ENCODE data around the gene CNPY1. TPM values are rescaled to one million over a fixed set of nuclear protein-coding genes. Genes with fewer than 3 reads are reported as not detected.

CNPY1 gene
- total RNA-seq, 1 donor from 2014 or later, result not detected

GRCh38 chr7:155457544-155458110 lies 88.7 kb downstream of the CNPY1 start:
- Mint-ChIP-seq H3K4me3 (ENCODE audit: unreplicated experiment) (peak overlapping the region; percentile 83), H3K27me3 (ENCODE audit: unreplicated experiment) (peaks cover 51% of the 10 kb centered on the region), H3K9me3 (ENCODE audit: unreplicated experiment) (no peaks in the 10 kb centered on the region), H3K36me3 (ENCODE audit: unreplicated experiment) (no peaks in the 10 kb centered on the region), H3K4me1 (ENCODE audit: unreplicated experiment) (peaks cover 19% of the 10 kb centered on the region), H3K27ac (ENCODE audit: unreplicated experiment) (peak overlapping the region; percentile 47)
- TF ChIP-seq CTCF (IDR thresholded peaks at IDR 0.05), result no peak
- DNase-seq (ENCODE audit: extremely low spot score, unreplicated experiment), result no peak

GRCh38 chr7:155456738-155457543 lies 89.4 kb downstream of the CNPY1 start:
- peak overlapping the region; percentile 83 for H3K4me3 Mint-ChIP-seq (ENCODE audit: unreplicated experiment)
- peak overlapping the region; percentile 47 for H3K27ac Mint-ChIP-seq (ENCODE audit: unreplicated experiment)
- H3K36me3 Mint-ChIP-seq (ENCODE audit: unreplicated experiment), result no peaks in the 10 kb centered on the region
- no peaks in the 10 kb centered on the region for H3K9me3 Mint-ChIP-seq (ENCODE audit: unreplicated experiment)
- DNase-seq (ENCODE audit: extremely low spot score, unreplicated experiment), result peak; percentile 93
- H3K4me1 Mint-ChIP-seq (ENCODE audit: unreplicated experiment), result peaks cover 19% of the 10 kb centered on the region
- no peak for TF ChIP-seq CTCF (IDR thresholded peaks at IDR 0.05)
- peaks cover 57% of the 10 kb centered on the region for H3K27me3 Mint-ChIP-seq (ENCODE audit: unreplicated experiment)

- no peak for TF ChIP-seq CTCF (IDR thresholded peaks at IDR 0.05)
- peak overlapping the region; percentile 83 for H3K4me3 Mint-ChIP-seq (ENCODE audit: unreplicated experiment)
- no peak overlapping the region for H3K27ac Mint-ChIP-seq (ENCODE audit: unreplicated experiment)
- DNase-seq (ENCODE audit: extremely low spot score, unreplicated experiment), result no peak
- H3K27me3 Mint-ChIP-seq (ENCODE audit: unreplicated experiment), result peaks cover 62% of the 10 kb centered on the region
- no peaks in the 10 kb centered on the region for H3K9me3 Mint-ChIP-seq (ENCODE audit: unreplicated experiment)
- H3K36me3 Mint-ChIP-seq (ENCODE audit: unreplicated experiment), result no peaks in the 10 kb centered on the region
- peaks cover 19% of the 10 kb centered on the region for H3K4me1 Mint-ChIP-seq (ENCODE audit: unreplicated experiment)
Measured at GRCh38 chr7:155455776-155456737, 90.3 kb downstream of the CNPY1 start.

- peaks cover 22% of the 10 kb centered on the region for H3K4me1 Mint-ChIP-seq (ENCODE audit: unreplicated experiment)
- H3K27me3 Mint-ChIP-seq (ENCODE audit: unreplicated experiment), result peaks cover 63% of the 10 kb centered on the region
- no peak for TF ChIP-seq CTCF (IDR thresholded peaks at IDR 0.05)
- H3K4me3 Mint-ChIP-seq (ENCODE audit: unreplicated experiment), result no peak overlapping the region
- DNase-seq (ENCODE audit: extremely low spot score, unreplicated experiment), result no peak
- H3K27ac Mint-ChIP-seq (ENCODE audit: unreplicated experiment), result no peak overlapping the region
- H3K9me3 Mint-ChIP-seq (ENCODE audit: unreplicated experiment), result no peaks in the 10 kb centered on the region
- no peaks in the 10 kb centered on the region for H3K36me3 Mint-ChIP-seq (ENCODE audit: unreplicated experiment)
Measured at GRCh38 chr7:155455132-155455693, 91.1 kb downstream of the CNPY1 start.

Data from osteocyte (in vitro differentiated cells).